GM21526 (cell line): Measurements from ENCODE around the gene A2M.

Experiments used
- ATAC-seq: cut with Tn5 transposase; IDR thresholded peaks from one replicate; pipeline ENCODE4 v1.9.1; 2021; ENCODE audit warnings: moderate library complexity; ENCODE audit not compliant: unreplicated experiment, low FRiP score

Gene A2M

GRCh38 chr12:9047105-9047504 lies 68.6 kb downstream of the A2M start:
- ATAC-seq = no peak

DNA sequence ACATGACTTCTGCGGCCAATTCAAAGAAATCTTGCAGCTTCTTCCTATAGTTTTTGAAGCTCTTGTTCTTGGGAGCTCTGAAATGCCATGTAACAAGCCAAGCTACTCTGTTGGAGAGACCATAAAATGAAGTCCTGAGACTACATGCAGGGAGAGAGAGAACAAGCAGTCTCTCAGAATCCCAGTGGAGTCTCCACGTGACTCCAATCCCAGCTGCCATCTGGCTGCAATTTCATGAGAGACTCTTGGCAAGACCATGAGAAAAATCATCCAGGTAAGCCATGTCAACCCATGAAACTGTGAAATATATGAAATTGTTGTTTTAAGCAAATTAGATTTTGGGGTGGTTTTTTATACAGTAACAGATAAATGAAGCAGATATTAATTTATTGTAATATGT lies 72.0 kb downstream of the A2M start:
- ATAC-seq = no peak

- ATAC-seq = no peak
These were observed 74.4 kb downstream of the A2M start for GRCh38 chr12:9041321-9041720.

- ATAC-seq = no peak
These were observed 75.1 kb downstream of the A2M start for GRCh38 chr12:9040484-9041186.

GRCh38 chr12:9039397-9039977 lies 76.2 kb downstream of the A2M start:
- ATAC-seq = peak; percentile 66

DNA sequence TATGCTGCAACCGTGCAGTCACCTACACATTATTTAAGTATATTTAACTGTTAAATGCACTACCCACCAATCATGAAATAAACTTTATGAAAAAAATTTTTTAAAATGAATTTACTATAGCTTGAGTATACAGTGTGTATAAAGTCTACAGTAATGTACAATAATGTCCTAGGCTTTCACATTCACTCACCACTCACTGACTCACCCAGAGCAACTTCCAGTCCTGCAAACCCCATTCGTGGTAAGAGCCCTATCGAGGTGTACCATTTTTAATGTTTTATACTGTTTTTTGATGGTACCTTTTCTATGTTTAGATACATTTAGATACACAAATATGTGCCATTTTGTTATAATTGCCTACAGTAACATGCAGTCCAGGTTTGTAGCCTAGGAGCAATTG lies 78.3 kb downstream of the A2M start:
- no peak for ATAC-seq

GRCh38 chr12:9036227-9036626 lies 79.5 kb downstream of the A2M start:
- no peak for ATAC-seq

- ATAC-seq = no peak
These were observed 81.6 kb downstream of the A2M start for GRCh38 chr12:9034095-9034494.

DNA sequence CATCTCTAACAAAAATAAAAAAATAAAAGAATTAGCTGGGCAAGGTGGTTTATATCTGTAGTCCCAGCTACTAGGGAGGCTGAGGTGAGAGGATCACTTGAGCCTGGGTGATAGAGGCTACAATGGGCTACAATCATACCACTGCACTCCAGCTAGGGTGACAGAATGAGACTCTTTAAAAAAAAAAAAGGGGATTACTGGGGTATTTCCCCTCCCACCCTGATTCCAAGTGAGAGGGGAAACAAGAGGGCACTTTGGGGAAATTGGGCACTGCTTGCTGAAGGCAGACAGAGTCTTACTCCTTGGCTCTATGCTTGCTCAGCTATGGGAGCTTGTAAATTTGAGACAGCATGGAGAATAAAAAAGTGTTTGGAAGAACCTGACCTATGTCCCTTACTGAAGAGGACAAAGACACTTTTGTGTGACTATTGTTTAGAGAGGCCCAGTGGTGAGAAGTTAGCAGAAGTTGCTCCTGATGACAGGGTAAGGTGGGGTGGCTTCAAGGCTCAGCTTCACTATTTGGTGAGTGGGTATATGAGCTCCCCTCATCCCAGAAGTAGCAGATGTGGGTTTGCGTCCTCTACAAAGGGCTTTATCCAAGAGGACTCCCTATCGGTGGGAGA lies 82.3 kb downstream of the A2M start:
- ATAC-seq = no peak

DNA sequence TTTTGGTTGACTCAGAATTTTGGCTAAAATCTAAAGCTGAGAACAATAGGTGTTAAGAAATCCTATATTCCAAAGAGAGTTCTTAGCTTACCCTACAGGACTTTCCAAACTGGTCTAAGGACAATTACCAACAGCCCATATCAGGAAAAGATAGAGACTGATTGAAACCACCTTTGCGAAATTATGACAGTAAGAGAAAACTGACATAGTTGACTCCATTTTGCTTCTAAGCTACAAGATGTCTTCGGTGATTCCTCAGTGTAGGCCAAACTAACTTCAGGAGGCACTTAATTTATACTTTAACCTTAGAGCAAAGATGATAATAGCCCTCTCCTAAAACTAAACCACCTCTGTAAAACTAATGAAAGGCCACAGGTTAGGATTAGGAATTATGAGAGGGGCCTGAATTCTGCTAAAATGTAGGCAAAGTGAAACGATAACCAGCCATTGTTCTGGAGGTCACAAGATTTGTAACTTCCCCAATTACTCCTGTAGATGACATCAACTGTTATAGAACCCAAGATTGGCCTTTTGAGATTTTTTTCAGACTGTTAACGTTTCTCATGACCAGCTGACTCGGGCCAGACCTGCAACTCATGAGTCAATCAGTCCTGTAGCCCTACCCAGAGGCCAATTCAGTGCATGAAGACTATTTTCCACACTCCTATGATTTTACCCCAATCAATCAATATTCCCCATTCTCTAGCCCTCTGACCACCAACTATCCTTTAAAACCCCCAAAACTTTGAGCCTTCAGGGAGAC lies 83.3 kb downstream of the A2M start:
- ATAC-seq = no peak

- ATAC-seq = no peak
These were observed 84.9 kb downstream of the A2M start for GRCh38 chr12:9030776-9031175.

- ATAC-seq = no peak
These were observed 88.3 kb downstream of the A2M start for GRCh38 chr12:9027161-9028059.

GRCh38 chr12:9024512-9024911 lies 91.2 kb downstream of the A2M start:
- ATAC-seq = no peak

DNA sequence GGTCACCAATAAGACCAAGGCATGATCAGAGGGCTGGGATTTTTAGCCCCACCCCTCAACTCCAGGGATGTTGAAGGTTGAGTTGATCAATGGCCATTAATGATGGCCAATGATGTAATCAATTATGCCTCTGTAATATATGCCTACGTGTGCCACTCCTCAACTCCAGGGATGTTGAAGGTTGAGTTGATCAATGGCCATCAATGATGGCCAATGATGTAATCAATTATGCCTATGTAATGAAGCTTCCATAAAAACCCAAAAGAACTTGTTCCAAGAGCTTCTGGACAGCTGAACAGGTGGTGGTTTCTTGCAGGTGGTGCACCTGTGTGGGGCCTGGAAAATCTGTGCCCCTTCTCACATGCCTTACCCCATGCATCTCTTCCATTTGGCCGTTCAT lies 93.1 kb downstream of the A2M start:
- no peak for ATAC-seq
